GM19463 (cell line): ENCODE measurements around the gene N4BP2.
A peak's percentile ranks its signal among the peaks of the same experiment; 100 is the strongest.
"Not testable (repeated sequence)": the region's sequence is repeated elsewhere in the genome, so short reads cannot be mapped to it uniquely, and the experiment has no call there.

Experiments used
- ATAC-seq: cut with Tn5 transposase; IDR thresholded peaks from one replicate; pipeline ENCODE4 v1.9.1; 2021; ENCODE audit warnings: mild to moderate bottlenecking, moderate library complexity; ENCODE audit not compliant: unreplicated experiment

Gene N4BP2

DNA sequence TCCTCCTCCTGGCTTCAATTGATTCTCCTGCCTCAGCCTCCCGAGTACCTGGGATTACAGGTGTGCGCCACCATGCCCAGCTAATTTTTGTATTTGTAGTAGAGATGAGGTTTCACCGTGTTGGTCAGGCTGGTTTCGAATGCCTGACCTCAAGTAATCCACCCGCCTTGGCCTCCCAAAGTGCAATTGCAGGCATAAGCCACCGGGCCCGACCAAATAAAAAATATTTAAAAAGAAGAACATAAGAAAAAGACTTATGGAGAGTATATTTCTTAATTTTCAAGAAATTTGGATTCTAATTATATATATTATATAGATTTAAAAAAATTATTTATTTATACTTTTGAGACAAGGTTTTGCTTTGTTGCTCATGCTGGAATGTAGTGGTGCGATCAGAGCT, 29.8 kb downstream of the N4BP2 start:
- ATAC-seq, result no peak

DNA sequence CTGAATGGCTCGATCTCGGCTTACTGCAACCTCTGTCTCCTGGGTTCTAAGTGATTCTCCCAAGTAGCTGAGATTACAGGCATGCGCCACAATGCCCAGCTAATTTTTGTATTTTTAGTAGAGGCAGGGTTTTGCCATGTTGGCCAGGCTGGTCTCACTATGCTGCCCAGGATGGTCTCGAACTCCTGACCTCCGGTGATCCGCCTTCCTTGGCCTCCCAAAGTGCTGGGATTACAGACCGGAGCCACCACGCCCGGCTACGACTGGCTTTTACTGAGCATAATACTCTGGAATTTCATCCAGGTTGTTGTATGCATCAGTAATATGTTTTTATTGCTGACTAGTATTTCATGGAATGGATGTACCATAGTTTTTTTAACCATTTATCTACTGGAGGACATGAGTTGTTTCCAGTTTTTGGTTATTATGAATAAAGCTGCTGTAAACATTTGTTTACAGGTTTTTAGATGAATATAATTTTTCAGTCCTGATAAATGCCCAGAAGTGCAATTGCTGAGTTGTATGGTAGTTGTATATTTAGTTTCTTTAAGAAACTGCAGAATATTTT, 31.2 kb downstream of the N4BP2 start:
- ATAC-seq, result no peak

- ATAC-seq, result not testable (repeated sequence)
Observed at GRCh38 chr4:40093400-40093799, 36.8 kb downstream of the N4BP2 start.

- no peak for ATAC-seq
Observed at GRCh38 chr4:40099010-40099409, 42.4 kb downstream of the N4BP2 start.

- ATAC-seq, result not testable (repeated sequence)
Observed at GRCh38 chr4:40107150-40107549, 50.5 kb downstream of the N4BP2 start.

DNA sequence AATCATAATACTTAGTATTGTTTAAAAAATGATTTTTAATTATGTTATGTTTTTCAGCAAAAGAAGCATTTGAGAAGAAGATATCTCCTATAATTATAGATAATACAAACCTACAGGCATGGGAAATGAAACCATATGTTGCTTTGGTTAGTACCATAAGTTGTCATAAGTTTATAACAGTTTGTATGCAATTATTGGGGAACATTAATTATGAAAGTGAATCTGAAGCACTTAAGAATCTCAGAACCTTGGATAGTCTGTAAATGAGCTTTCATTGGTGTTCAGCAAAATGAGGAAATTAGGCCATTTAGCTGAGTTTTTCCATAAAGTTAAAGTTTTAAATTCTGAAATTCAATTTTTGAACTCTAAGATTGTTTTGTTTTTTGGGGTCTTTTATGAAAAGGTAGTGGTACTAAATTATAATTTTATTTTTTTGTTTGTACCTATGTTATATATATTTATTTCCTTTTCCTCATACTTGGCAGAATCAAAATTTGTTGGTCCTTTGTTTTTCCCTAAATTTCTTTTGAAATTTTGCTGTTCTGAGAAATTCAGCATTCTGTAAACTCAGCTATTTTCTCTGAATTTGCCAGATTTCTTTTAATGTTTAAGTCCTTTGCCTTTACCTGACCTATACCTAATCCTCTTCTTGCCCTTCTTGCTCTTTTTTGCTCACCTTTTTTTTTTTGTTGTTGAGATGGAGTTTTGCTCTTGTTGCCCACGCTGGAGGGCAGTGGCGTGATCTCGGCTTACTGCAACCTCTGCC, 55.6 kb downstream of the N4BP2 start:
- no peak for ATAC-seq

GRCh38 chr4:40114206-40114605, 57.6 kb downstream of the N4BP2 start:
- no peak for ATAC-seq

GRCh38 chr4:40118861-40119260, 62.2 kb downstream of the N4BP2 start:
- ATAC-seq, result no peak

DNA sequence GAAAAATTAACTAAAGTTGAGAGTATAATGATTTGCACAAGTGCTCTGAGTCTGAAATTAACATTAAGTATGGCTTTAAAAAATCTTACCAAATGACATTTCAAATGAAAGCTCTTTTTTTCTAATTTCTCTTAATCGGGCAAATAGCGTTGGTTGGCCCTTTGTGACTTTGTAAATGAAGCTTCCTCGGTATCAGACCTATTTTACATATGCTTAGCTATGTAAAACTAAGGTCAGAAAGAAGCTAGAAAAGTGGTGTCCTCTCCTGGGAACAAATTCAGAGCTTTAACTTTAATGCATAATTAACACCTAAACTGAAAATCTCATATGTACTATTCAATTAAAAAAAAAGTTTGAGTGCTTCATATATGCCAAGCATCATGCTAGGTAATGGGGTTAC, 62.7 kb downstream of the N4BP2 start:
- no peak for ATAC-seq

GRCh38 chr4:40121515-40121914, 64.9 kb downstream of the N4BP2 start:
- ATAC-seq, result peak; percentile 69

- no peak for ATAC-seq
Observed at GRCh38 chr4:40122941-40123340, 66.3 kb downstream of the N4BP2 start.

DNA sequence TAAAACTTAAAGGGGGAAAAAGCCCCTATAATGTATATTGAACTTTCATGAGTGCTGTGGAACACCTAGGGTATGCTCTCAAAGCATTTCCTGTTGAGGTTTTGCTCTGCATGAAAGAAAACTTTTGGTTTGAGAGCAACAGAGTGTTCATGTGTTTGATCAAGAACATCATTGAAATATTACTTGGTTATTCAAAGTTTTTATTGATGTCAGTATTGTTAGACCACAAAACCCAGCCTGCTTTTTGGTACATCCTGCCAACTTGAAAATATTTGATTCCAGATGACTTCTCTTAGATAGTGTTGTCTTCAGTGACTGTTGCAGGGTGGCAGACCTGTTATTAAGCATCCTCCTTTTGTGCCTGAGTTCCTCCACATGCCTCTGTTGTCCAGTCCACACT, 68.0 kb downstream of the N4BP2 start:
- ATAC-seq, result no peak

- ATAC-seq, result no peak
Observed at GRCh38 chr4:40130401-40131036, 73.9 kb downstream of the N4BP2 start.

DNA sequence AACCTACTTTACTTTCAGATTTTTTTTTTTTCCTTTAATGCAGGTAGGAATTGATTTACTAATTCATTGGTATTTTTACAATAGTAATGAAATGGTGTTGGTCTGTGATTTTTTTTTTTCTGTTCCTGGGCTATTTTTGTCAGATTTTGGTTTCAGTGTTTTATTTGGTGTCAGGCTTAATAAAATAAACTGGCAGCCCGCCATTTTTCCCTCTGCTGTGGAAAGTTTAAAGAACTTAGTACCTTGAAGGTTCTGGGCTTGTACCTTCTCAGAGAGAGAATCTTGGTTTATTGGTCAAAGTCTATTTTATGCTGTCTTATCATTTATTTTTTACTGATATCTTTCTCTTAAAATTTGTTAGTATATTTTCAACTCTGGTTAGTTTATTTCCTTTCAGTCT, 76.2 kb downstream of the N4BP2 start:
- ATAC-seq, result no peak

DNA sequence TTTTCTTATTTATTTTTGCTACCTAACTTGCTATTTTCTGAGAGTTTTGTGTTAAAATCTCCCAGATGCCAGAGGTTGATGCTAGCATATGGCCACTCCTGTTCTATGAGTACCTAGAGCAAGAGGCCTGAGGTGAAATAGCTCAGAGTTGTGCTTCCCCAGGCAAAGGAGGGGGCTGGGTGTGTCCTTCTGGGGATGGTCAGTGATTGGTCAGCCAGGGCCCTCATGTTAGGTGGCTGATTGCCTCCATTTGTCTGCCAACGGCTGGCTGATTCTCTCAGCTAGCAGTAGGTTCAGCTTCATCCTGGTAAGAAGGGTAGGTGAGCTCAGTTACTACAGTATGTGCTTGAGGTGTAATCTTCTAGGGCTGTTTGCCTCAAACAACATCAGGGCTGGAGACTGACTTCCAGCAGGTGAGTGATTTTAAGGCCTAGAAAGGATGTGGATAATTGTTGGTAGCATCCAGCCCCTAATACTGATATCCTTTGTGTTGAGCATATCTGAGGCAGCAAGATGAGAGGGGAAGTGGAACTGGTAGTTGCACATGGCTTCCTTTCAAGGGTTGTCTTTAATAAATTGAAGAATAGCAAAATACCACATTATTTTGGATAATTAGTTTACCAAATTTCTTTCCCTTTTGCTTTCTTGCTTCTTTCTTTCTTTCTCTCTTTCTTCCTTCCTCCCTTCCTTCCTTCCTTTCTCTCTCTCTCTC, 77.7 kb downstream of the N4BP2 start:
- ATAC-seq, result no peak

GRCh38 chr4:40136202-40136601, 79.6 kb downstream of the N4BP2 start:
- ATAC-seq, result not testable (repeated sequence)

DNA sequence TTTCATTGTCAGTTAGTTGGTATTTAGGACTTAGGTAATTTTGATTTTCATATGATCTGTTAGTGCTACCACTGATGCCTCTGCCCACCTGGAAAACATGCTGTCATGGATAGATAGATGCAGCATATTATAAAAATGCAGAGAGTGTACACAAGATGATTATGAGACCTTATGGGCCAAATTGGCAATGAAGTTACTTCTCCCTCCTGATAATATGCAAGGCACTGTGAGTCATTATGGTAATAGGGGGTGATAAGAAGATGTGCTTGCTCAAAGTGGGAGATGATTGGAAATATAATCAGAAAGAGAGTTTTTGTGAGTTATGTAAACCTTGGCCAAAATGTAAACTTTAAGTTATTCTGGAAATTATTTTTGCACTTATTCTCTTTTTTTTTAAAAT, 83.5 kb downstream of the N4BP2 start:
- no peak for ATAC-seq

DNA sequence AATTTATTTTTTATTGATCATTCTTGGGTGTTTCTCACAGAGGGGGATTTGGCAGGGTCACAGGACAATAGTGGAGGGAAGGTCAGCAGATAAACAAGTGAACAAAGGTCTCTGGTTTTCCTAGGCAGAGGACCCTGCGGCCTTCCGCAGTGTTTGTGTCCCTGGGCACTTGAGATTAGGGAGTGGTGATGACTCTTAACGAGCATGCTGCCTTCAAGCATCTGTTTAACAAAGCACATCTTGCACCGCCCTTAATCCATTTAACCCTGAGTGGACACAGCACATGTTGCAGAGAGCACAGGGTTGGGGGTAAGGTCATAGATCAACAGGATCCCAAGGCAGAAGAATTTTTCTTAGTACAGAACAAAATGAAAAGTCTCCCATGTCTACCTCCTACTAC, 83.9 kb downstream of the N4BP2 start:
- not testable (repeated sequence) for ATAC-seq

- ATAC-seq, result no peak
Observed at GRCh38 chr4:40143926-40144508, 87.4 kb downstream of the N4BP2 start.

GRCh38 chr4:40144716-40145115, 88.1 kb downstream of the N4BP2 start:
- ATAC-seq, result no peak

DNA sequence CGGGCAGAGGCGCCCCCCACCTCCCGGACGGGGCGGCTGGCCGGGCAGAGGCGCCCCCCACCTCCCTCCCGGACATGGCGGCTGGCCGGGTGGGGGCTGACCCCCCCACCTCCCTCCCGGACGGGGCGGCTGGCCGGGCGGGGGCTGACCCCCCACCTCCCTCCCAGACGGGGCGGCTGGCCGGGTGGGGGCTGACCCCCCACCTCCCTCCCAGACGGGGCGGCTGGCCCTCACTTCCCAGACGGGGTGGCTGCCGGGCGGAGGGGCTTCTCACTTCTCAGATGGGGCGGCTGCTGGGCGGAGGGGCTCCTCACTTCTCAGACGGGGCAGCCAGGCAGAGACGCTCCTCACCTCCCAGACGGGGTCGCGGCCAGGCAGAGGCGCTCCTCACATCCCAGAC, 90.8 kb downstream of the N4BP2 start:
- not testable (repeated sequence) for ATAC-seq
